Activated CD4-positive, CD25-positive, alpha-beta regulatory T cell treated with anti-CD3 and anti-CD28 coated beads, Interleukin-2, amount 50 U/mL, for 16 hours (primary cell): ENCODE data around the gene CASP9.
A peak's percentile ranks its signal among the peaks of the same experiment; 100 is the strongest.
"Not testable (repeated sequence)": the region's sequence is repeated elsewhere in the genome, so short reads cannot be mapped to it uniquely, and the experiment has no call there.

Experiments
- DNase-seq: peaks from one replicate; pipeline ENCODE4 v3.0.0-alpha.2; 2020; ENCODE audit warnings: low read depth, low spot score

Gene CASP9

DNA sequence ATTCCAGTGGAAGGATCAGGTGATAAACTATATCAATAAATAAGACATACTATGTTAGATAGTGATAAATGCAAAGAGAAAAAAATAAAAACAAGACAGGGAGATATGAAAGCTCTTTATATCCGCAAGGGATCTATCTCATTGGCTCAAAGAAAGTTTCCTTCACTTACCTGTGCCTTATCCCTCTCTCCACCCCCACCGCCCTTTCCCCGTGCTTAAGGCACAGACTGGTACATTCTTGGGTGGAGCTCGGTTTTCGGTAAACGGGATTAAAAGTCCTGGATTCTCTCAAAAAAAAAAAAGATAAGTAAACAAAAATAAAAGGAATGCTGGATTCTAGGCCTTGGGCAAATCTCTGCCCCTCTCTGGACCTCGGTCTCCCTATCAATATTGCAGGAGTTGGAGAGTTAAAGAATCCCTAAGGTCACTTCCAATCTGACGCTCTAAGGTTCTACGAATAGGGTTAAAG, 2.0 kb upstream of the CASP9 start:
- DNase-seq: no peak

DNA sequence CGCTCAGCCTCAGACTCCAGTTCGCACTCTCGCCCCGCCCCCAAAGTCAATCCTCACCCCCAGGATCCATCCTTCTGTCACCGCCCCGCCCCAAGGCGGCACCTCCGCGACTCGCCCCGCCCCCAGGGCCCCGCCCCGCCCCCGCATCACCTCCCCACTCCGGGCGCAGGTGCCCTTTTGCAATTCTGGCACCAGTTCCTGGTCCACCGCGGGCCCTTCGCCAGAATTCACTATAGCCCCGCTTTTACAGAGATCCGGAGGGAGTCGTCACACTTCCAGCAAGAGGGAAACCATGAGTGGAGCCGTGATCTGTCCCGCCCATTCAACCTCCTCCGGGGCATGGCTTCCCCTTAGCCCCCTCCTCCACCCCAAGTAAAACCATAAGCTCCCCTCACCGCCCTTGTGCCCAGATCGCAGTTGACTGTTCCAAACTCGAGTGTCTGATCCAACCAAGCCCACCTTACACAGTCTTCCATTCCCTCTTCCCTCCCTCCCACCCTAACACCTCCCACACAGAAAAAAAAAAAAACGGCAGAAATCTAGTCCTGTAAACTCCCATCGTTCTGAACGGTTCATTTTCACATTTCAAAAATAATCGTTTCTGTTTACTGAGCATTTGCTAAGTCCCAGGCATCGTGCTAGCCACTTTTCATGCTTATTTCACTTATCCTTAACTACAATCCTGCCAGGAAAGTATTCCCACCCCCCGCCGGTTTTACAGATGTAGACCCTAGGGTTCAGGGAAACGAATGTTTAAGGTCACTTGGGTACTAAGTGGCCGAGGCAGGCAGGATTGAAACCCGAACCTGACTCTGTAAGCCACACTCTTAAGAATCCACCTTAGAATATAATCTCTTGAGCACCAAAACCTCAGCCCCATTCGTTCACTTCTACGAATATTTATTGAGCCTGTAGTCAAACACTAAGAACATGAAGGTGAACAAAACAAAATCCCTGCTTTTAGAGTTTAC, 1.3 kb upstream of the CASP9 start:
- no peak for DNase-seq

DNA sequence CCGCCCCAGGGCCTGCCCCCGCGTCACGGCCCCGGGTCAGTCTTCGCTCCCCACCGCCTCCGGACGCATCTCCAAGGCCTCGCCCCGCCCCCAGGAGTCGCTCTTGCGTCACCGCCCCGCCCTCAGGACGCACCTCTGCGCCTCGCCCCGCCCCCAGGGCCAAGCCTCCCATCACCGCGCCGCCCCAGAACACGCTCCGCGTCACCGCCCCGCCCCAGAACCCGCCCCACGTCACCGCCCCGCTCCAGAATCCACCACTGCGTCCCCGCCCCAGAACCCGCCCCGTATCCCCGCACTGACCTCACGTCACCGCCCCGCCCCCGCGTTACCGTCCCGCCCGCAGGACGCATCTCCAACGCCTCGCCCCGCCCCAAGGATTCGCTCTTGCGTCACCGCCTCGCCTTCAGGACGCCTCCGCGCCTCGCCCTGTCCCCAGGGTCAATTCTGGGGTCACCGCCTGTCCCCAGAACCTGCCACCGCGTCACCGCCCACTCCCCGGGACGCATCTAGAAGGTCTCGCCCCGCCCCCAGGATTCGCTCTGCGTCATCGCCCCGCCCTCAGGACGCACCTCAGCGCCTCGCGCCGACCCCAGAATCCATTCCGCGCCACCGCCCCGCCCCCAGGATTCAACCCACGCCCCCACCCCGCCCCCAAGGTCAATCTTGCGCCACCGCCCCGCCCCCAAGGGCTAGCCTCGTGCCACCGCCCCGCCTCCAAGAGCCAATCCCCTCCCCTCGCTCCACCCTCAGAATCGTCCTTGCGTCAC, 451 bp upstream of the CASP9 start:
- DNase-seq: peak; percentile 99

DNA sequence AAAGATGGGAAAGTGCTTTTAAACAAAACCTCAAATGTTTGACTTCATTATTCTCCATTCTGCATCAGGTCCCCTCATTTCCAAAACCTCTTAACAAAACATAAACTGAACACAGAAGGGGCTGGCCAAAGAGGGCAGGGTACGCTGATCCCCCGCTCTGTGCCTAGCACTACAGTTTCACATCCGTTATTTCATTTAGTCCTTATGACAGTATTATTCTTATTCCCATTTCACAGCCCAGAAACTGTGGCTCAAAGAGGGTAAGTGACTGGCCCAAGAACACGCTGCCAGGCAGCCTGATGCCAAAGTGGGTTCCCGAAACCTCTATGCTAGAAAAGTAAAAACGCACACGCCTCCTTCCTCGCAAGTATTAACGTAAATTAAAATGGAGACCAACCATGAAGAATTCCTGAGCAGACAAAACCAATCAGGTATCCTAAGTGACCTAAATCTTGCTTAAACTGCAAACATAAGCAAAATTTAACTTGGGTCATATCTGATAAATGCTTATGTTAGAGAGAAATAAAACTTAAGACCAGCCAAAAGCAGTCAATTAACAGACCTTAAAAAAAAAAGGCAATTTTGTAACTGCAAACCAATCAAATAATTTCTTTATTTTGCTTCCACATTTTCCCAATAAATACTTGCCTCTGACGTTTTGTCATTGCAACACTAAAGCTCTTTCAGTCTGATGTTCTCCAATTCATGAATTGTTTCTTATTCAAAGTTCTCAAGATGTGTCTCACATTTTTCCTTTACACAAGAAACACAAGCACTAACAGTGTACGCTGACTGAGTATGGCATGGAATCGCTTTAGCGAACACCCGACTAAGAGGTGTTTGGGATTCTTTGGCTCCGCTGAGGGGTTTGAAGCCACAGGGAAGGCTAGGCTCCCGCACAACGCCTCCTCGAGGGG, 653 bp downstream of the CASP9 start:
- DNase-seq: no peak

DNA sequence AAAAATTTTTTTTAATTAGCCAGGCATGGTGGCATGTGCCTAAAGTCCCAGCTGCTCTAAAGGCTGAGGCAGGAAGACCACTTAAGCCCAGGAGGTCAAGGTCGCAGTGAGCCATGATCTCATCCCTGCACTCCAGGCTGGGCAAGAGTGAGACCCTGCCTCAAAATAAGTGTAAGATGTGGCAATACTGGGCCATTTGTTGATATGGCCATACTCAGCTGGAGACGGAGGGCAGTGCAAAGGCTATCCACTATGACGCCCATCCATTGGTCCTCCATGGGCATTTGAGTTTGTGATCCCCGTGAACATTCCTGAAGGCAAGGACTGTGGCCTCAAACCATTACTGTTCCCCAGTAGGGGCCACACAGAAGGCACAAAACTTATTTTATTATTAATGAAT, 1.5 kb downstream of the CASP9 start:
- DNase-seq: no peak

DNA sequence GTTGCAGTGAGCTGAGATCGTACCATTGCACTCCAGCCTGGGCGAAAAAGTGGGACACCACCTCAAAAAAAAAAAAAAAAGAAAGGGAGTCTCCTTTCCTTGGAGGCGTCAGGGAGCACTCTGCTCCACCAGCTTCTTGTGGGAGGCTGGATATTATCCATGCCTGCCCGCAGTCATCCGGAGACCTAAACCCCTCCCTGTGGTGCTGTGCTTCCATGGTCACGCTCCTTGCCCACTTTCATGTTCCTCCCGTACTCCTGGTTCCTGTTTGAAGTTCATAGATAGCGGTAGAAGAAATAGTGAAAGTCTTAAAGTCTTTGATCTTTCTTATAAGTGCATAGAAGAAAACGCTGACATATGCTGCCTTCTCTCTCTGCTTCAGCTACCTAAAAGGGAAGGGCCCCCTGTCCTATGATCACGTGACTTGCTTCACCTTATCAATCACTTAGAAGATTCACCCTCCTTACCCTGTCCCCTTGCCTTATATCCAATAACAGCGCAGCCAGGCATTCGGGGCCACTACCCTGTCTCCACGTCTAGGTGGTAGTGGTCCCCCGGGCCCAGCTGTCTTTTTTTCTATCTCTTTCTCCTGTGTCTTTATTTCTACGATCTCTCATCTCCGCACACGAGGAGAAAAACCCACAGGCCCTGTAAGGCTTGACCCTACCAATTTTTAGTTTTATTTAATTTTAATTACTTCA, 2.7 kb downstream of the CASP9 start:
- not testable (repeated sequence) for DNase-seq

DNA sequence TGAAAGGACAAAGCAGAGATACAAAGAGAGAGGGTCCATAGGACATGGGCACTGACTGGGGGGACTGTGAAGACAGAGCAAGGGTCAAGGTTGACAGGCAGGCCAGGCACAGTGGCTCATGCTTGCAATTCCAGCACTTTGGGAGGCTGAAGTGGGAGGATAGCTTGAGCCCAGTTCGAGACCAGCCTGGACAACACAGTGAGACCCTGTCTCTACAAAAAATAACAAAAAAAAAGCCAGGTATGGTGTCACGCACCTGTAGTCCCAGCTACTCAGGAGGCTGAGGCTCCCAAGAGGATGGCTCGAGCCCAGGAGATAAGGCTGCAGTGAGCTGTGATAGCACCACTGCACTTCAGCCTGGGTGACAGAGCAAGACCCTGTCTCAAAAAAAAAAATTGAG, 4.4 kb downstream of the CASP9 start:
- DNase-seq: no peak

DNA sequence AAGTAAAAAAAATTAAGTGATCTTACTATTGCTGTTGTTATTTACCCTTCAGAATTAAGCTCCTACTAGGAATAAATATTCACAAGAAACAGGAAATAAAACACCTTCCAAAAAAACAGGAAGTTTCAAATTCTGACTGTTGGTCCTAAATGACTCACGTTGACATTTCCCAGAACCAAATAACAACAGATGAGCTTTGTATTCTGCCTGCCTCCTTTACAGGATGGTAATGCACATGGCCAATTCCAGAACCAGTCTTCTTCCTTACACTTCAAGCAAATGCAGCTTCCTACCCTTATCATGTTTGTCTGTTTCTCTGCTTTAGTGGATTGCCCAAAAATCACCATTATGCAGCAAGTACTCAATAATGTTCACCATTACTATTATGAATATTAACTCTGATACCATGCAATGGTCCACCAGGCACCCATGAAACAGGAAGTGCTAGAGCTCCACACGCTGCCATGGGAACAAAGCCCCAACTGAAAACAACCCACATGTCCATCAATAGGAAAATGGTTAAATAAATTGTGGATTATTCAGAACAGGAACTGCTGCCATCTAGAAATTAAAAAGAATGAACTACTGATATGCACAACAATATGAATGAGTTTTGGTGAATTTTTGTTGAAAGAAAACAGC, 8.9 kb downstream of the CASP9 start:
- no peak for DNase-seq

DNA sequence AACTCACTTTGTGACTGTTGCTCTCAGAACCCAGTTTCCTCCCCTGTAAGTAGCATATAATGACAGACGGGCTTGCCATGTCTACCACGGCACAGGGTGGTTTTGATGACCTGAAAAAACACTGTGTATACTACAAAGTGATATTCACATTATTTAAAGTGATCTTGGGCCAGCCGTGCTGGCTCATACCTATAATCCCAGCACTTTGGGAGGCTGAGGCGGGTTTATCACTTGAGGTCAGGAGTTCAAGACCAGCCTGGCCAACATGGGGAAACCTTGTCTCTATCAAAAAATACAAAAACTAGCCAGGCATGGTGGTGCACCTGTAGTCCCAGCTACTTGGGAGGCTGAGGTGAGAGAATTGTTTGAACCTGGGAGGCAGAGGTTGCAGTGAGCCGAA, 9.5 kb downstream of the CASP9 start:
- DNase-seq: not testable (repeated sequence)

DNA sequence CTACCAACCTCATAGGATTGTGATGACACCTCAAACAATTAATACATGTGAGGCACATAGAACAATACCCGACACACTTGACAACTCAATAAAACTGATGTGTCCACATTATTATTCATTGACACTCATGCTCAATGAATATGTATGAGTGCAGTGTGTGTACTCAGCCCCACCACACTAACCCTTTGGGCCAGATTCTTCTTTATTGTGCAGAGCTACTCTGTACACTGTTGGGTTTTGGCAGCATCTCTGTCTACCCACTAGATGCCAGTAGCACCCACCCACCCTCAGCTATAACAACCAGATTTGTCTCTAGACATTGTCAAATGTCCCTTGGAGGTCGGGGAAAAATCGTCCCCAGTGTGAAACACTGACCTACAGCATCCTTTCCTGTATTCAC, 10.1 kb downstream of the CASP9 start:
- no peak for DNase-seq

DNA sequence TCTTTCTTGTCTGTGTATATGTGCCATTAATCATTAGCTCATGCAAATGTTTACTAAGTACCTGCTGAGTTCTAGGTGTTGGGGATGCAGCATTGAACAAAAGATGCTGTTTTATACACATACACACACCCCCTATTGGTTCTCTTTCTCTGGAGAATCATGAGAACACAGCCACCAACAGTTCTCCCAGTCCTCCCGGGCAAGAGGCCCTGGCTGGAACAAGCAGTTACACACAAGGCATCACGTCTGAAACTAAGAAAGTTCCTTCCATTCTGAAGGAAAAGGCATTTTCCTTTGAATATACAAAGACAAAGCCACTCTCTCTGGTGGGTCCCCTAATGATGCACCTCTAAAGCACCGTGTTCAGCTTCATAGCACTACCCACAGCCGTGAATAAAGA, 10.8 kb downstream of the CASP9 start:
- DNase-seq: no peak

DNA sequence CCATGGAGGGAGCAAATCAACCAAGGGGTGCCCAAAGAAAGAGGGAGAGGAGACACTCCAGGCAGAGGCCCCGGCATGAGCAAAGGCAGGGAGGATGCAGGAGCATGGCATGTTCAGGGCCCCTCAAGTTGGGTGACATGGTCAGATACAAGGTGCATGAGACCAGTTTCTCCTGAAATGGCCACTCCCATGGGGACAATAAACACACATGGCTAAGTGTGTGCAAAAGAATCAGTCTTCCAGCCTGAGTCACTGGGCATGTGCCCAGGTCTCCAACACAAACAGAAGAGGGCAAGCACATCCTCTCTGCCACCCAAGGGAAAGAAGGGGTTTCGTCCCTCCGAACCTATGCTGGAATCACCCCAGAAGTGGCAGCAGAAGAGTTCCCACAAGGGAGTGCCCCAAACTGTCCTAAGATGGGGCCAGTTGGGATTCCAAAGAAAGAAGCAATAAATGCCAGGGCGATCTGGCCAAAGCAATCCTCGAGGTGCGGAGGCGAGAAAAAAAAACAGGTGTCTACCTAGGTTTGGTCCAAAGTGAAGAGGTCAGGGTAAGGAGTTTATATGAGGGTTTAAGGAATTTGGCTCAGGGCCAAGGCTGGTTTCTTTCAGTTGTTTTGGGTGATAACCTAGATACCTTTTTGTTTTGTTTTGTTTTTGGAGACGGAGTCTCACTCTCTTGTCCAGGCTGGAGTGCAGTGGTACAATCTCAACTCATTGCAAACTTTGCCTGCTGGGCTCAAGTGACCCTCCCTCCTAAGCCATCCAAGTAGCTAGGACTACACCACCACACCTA, 13.2 kb downstream of the CASP9 start:
- no peak for DNase-seq

DNA sequence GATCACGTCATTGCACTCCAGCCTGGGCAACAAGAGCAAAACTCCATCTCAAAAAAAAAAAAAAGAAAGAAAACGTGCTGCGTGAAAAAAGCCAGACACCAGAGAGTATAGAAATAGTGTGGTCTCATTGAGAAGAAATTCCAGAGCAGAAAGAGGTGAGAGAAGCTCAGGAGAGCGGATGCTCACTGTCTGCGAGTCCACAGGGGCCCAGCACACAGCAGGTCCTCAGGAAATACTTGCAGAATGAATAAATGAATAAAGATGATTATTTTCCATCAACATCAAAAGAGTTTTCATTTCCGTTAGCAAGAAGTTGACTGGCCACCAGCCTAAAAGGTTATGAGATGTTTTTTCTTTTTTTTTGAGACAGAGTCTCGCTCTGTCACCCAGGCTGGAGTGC, 14.4 kb downstream of the CASP9 start:
- DNase-seq: no peak

DNA sequence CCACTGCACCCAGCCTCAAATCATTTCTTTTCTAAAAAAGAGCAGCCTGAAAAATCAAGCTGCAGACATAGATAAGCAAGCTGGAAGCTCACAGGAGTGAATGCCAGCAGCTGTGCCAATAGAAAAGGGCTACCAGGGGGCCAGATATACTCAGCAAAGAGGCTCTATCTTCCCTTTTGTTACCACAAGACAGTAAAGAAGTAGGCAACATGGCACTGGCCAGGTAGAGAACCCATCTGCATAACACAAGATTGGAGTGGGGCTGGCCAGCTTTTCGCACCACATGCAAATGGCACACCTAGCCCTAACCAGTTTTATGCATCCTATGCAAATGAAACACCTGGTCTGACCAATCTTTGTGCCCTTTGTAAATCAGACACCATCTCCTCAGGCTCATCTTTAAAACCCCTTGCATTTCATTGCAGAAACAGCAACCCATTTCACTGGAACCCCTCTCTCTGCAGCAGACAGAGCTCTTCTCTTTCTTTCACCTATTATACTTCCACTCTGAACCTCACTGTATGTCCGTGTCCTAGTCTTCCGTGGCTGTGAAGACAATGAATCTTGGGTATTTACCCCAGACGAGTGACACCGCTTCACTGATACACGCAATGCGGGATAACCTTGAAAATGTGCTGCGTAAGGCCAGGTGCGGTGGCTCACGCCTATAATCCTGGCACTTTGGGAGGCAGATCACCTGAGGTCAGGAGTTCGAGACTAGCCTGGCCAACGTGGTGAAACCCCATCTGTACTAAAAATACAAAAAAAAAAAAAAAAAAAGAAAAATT, 15.1 kb downstream of the CASP9 start:
- no peak for DNase-seq

DNA sequence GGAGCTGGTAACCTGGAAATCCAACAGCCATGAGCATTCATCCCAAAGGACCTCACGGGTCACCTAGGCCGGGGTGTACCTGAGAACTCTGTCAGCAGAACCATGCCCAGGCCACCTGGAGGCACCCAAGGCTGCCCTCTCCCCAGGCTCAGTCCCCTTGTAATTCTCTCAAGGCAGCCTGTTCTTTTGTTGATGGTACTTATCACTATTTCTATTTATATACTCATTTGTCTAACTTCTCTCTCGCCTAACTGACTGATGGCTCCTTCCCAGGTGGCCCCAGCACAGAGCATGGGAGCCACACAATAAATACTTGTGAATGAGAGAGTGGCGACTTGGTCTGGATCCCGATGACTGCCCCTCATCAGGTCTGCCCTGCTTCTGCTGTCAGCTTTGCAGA, 16.7 kb downstream of the CASP9 start:
- DNase-seq: no peak

DNA sequence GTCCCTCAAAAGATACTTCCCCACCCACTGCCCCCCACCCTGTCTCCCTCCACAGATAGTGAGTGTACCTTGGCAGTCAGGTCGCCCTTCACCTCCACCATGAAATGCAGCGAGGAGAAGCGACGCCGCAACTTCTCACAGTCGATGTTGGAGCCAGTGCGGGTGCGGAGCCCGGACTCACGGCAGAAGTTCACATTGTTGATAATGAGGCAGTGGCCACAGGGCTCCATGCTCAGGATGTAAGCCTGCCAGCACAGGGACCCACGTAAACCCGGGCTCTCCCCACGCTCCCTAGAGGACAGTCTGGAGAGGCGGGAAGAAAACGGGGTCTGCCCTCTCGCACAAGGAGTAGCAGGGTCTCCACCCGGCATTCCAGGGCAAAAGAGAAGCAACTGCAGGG, 17.2 kb downstream of the CASP9 start:
- no peak for DNase-seq

DNA sequence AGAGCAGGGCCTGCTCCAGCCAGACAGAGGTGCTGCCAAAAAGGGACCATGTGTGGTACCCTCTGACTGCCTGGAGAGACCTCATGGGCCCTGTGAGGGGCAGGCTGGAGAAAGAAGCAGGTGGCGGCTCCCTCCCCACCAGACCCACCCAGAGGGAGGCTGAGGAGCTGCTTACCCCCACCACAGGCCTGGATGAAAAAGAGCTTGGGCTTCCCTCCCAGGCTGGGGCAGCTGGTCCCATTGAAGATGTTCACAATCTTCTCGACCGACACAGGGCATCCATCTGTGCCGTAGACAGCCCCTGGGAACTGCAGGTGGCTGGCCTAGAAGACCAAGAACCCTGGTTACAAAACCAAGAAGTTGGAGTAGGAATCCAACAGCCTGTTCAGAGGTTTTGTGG, 19.6 kb downstream of the CASP9 start:
- DNase-seq: no peak

DNA sequence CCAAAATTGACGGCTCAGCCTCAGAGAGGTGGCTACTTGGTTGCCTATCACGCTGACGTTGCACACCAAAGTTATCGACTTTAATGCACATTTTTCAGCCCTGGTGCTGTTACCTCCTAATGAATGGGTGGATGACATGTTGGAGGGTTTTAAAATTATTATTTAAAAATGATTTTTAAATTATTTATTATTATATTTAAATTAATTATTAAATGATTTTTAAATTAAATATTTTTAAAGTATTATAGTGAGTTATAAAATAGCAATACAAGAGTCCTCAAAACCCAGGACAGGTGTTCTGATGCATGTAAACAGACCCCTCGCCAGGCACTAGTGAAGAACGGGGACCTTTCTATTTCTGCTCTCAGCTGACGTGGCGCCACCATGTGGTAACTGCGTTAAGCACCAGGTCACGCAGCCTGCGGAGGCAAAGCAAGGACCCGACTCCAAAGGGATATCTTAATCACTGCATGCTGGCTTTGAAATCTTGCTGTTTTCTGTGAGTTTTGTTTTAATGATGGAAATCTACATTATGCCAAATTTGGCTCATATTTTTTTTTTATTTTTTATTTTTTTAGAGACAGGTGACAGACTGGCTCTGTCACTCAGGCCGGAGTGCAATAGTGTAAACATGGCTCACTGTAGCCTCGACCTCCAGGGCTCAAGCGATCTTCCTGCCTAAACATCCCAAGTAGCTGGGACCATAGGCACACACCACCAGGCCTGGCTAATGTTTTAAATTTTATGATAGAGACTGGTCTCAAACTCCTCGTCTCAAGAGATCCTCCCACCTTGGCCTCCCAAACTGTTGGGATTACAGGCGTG, 22.6 kb downstream of the CASP9 start:
- DNase-seq: no peak
